HG03457 (cell line): ENCODE results near the gene USP20.
A peak's percentile ranks its signal among the peaks of the same experiment; 100 is the strongest.

ENCODE experiments used
- ATAC-seq: cut with Tn5 transposase; IDR thresholded peaks from one replicate; pipeline ENCODE4 v1.9.1; 2021; ENCODE audit warnings: moderate number of reproducible peaks; ENCODE audit not compliant: unreplicated experiment

Gene USP20

DNA sequence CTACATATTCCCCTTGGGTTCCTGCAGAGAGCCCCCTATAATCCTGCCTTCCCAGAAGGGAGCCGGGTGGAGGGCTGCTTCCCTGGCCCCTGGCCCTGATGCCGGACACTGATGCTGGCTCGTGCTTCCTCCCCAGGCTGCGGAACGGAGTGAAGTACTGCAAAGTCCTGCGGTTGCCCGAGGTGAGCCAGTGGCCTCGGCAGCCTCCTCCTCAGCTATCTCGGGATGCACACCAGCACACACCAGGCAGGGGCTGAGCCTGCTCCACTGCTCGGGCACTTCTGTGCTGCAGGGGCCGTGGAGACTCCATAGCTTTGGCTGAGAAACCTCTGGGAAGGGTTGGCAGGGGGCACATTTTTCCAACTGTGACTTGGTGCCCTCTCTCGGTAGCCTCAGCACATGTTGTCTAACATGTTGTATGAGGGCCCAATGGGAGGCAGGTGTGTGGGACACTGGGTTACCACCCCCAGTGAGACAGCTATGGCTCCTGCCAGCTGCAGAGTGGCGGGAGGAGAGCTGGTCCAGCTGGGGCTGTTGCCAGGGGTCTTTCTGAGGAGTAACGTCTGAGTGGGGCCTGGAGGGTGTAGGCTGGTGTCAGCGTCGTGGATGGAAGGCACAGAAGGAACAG is 38.4 kb downstream of the USP20 start:
- no peak for ATAC-seq

DNA sequence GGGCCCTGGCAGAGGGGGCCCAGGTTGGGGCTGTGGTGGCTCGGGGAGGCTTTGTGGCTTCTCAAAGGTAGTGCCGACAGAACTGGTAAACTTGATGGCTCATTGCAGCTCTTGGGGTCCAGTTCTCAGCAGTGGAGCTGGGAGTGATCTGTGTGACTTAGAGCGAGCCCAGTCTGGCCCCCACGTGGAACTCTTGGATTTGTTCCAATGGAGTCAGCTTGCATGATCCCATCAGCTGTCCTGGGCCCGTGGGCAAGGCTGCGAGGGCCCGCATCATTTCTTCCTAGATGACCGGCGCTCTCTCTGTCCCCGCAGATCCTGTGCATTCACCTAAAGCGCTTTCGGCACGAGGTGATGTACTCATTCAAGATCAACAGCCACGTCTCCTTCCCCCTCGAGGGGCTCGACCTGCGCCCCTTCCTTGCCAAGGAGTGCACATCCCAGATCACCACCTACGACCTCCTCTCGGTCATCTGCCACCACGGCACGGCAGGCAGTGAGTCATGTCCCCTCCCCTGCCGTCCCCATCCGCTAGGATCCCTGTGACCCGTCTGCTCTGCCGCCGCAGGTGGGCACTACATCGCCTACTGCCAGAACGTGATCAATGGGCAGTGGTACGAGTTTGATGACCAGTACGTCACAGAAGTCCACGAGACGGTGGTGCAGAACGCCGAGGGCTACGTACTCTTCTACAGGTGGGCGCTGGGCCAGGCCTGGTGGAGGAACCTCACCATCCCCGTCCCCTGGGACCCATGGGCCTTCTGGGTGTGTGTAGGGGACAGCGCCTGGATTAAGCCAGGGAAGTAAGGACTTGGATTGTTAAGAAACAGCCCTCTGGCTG is 39.2 kb downstream of the USP20 start:
- ATAC-seq, result no peak

DNA sequence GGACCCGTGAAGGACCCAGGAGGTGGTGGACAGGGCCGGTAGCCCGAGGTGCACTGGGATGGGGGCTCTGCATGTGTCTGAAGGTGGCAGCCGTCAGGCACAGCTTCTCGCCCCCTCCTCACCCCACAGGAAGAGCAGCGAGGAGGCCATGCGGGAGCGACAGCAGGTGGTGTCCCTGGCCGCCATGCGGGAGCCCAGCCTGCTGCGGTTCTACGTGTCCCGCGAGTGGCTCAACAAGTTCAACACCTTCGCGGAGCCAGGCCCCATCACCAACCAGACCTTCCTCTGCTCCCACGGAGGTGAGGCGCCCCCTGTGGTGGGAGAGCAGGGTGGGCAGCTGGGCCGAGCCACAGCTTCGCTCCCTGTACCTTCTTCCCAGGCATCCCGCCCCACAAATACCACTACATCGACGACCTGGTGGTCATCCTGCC is 39.9 kb downstream of the USP20 start:
- no peak for ATAC-seq

DNA sequence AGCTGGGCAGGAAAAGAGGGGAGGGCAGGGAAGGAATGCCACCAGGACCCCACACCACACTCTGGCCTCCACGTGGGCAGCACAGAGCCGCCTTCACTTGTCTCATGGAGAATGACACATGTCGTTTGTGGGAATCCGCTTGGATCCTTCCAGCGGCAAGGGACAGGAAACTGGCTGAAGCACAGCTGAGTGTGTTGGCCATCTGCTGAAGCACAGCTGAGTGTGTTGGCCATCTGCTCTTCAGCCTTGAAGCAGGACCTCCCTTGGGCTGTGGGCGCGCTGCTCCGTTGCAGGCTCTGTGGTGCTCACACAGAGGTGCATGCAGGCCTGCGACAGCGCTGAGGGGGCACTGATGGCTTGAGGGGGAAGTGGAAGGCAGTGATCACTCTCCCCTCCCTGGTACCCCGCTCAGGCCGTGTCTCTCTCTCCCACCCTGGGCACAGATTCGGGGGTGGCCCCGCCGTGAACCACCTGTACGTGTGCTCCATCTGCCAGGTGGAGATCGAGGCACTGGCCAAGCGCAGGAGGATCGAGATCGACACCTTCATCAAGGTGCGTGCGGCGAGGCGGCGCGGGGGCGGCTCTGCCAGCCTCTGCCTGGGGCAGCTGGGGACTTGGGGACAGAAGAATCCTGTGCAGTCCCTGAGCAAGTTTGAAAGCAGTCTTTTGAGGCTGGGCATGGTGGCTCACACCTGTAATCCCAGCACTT is 40.6 kb downstream of the USP20 start:
- no peak for ATAC-seq

DNA sequence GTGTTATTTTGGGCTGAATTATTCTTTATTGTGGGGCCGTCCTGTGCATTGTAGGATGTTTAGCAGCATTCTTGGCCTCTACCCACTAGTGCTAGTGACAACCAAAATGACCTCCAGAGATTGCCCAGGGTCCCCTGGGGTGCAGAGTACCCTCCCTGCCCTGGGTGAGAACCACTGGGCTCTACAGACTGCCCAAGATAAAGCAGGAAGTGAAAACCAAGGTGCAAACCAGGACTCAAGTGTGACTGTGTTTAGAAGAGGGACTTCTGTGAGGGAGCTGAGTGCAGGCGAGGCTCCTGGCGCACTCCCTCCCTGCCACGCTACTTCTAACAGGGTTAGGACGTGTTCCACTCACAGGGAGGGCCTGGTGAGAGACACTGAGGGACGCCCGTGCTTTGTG is 41.6 kb downstream of the USP20 start:
- no peak for ATAC-seq

DNA sequence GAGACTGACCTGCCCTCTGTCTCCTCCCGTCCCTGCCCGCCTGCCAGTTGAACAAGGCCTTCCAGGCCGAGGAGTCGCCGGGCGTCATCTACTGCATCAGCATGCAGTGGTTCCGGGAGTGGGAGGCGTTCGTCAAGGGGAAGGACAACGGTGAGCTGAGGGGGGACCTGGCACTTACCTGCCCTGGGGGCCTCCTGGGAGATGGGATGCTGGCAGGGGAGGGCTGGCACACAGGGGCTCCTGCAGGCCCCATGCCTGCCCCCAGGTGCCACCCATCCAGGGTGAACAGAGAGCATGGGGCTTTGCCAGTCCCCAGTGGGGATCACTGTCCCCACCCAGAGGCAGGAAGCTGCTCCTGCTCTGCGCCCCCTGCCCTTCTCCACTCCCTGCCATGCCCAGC is 43.0 kb downstream of the USP20 start:
- no peak for ATAC-seq

DNA sequence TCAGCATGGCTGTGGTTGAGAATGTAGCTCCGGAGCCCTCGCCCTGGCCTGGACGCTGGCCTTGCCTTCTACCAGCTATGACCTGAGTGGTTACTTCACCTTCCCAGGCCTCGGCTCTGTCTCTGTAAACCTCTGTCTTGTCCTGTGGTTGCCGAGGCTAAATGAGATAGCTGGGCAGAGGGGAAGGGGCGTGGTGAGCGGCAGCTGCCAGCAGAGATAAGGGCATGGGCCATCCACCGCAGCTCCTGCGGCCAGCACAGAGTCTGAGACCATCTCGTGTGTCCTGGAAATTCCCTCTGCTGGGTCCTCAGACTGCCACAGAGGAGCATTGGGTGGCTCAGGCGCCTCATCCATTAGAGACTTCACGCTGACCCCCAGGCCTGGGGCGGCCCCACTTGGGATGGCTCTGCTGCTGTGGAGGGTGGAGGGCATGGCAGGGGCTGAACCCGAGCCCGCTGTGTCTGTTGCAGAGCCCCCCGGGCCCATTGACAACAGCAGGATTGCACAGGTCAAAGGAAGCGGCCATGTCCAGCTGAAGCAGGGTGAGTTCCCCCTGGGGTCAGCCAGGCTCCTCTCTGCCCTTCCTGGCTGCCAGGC is 43.9 kb downstream of the USP20 start:
- ATAC-seq, result no peak

DNA sequence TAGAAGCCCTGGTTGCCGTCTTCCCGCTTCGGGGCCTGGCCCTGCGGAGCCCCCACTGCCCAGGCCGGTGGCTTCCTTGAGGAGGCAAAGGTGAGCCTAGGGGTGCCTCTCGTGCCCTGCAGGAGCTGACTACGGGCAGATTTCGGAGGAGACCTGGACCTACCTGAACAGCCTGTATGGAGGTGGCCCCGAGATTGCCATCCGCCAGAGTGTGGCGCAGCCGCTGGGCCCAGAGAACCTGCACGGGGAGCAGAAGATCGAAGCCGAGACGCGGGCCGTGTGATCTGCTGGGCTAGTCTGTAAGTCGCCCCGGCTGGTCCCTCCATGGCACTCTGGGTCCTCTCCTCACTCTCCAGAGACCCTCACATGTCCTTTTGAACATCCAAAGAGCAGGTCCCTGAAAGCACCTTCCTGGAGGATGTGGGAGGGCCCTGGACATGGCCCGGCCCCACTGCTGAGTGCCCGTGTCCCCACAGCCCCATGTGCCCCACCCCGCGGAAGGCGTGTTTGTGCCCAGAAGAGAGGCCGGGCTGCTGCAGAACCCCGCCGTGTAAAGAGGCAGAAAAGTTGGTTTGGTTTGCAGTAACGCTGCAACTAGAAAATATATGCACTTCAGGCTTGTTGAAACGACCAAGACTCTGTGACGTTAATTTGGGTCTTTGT is 44.9 kb downstream of the USP20 start:
- ATAC-seq, result no peak

DNA sequence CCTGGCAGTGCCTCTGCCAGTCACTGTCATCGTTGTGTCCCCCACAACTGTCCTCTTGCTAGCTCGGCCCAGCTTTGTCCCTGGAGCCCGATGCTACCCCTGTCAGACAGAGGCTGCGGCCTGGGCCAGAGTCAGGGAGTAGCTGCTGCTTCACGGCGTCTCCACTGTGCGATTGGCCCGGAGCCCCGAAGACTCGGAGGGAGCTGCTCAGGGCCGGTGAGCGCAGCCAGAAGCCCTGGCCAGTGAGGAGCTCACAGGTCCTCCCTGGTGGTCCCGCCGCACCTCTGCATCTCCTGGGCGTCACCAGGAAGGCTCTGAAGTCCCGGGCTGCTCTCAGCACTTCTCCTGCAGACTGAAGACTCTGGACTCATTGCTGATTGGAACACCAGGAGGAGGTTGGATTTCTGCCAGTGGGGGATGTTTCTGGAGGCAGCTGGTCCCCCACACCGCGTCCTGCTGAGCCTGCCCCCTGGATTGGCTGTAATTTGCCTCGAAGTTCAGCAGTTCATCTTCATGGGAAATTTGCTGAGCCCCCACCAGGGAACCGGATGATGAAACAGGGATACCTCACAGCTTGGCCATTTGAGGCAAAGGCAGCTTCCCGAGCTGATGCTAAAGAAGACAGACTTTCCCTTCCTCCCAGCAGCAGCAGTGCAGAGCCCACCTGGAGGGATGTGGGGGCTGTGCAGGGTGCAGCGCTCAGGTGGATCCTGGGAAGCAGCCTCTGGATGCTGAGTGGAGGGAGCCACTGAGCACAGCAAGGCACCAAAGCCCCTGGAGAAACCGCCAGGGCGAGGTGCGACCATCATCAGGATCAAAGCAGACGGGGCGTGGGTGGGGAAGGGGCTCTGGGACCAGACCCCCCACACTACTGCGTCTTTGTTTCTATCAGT is 45.6 kb downstream of the USP20 start:
- no peak for ATAC-seq

DNA sequence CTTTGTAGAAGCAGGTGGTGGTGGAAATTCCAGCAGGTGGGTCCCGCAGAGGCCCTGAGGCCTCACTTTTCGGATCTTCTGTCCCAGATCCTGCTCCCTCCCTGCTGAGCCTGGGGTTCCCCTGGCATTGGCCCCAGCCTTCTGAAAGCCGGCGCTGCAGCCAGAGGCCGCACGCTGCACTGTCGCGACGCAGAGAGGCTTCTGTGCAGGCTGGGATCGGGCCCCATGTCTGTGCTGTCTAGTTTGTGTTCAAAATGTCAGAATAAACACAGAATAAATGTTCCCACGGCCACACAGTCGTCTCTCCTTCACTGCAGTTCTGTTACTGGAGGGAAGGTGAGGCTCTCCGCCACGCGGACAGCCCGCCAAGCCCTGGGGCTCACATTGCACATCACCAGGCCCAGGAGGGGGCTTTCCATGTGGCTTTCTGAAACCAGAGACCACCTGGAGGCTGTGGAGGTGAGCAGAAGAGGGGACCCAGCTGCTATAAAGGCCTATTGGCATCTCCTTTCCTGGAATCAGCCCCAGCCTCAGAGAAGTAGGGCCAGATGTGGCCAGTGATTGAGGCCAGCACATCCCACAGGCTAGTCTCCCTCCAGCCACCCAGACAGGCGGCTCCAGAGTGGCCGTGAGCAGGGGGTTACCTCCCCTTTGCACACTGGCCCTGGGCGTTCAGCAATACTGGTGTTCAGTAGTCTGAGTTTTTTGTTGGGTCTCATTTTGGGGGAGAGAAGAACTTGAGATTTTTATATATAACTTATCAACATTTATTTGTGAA is 46.5 kb downstream of the USP20 start:
- no peak for ATAC-seq

DNA sequence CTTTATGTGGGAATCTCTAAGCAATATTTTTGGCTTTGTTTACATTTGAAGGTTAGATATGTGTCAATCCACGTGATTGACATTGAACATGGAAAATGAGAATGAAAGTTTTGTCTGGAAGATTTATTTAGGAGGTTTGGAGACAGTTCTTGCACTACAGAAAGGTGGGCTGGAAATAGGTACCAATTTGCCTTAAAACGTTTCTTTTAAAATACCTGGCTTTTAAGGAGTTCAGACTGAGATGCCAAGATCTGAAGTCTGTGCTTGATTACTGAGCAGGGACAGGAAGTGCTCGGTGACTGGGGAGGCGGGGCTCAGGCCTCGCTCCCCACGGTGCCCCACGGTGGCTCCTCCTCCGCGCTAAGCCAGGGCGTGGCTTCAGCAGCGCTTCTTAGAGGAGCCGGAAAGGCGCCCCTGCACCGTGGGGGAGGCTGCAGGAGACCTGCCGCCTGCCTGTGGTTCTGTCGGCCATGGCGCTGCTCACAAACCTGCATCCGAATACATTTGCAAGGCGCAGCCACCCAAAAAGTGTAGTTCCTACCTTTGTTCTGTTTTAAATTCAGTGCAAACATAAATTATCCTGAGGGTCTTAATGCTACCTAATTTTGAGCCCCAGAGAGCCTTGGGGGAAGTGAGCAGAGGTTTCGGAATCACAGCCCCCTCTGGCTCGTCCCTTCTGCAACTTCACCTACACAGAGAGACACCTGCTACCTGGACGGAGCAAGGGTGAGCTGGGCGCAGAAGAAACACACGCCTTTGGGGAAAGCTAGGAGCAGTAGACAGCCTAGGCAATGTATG is 49.2 kb downstream of the USP20 start:
- peak; percentile 26 for ATAC-seq

DNA sequence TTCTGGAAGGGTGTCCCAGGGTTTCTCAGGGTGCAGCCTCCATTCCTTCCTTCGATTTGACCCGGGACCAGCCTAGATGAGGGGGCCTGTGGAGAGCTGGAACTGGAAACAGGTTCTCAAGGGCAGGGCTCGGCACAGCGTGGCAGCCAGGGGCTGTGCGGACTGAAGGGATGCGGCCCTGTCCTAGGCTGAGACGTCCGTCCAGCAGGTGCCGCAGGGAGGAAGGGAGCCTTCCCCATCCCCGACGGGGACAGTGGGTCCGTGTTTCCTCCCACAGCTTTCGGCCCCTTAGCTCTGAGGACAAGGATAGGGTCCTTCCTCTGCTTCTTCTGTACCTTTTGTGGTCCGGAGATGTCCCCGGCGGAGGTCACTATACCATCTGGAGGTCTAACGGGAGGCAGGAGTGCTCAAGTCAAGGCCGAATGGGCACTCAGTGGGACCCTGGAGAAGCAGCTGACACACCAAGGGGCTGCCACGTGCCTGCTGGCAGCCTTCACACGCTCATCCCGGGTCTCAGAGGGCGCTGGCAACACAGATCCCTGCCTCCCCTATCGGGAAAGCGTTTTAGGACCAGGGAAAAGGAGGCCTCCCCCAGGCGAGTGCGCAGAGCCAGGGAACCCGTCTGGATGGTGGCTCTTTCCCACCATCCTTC is 49.9 kb downstream of the USP20 start:
- ATAC-seq, result no peak

DNA sequence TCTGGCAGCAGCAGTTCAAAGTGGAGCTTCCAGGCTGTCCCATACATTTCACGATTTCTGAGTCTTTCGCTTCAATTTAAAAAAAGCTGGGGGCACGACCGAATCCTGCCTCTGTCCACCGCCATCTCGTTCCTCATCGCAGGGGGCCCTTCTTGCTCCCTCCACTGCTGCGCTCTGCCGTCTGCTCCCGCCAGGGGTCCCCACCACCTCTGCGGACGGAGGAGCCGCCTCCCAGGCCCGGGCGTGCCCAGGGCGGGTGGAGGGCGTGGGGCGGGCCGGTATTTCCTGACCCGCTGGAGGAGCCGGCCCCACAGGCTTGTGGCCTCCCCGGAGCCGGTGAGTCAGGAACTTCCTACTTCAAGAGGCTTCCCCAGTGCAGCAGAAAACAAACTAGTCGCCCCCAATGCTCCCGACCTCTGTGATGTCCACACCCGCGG is 50.4 kb downstream of the USP20 start:
- ATAC-seq, result no peak

DNA sequence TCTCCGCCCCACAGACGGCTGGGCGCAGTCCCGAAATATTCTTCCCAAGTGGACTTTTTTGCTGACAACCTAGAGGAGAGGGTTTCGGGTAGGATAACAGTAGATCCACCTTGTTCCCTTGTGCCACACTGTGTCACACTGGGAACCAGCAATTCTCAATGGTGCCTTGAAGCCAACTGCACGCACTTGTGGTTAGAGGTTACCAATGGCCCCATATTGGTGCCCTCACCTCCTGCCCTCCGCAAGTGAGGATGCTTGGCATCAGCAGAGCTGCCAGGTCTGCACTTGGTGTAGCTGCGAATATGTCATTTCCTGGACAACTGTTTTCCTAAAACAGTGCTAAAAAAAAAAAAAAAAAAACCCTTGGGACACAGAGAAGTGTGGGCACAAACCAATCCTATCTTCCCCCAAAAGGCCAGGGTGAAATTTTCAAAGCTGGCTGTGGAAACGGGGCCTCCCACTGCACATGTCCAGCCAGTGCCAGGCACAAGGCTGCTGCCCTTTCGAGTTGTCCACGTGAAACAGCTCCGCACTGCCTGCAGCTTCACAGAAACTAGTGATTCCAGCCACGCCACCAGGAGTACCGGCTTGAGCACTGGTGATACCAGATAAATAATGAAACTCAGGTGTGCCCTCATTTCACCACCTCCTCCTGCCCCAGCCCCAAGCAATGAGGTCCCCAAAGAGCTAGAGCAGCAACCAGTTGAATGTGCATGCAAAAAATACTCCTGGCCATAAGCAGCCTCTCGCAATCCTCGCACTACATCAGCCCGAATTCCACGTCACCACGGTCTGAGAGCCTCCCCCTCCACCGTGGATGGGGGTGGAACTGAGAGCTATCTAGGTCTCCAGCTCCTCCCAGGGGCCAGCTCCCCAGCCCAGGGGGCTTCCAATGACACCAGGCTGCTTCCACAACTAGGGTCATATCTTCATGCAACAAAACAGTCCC is 51.2 kb downstream of the USP20 start:
- ATAC-seq, result no peak

DNA sequence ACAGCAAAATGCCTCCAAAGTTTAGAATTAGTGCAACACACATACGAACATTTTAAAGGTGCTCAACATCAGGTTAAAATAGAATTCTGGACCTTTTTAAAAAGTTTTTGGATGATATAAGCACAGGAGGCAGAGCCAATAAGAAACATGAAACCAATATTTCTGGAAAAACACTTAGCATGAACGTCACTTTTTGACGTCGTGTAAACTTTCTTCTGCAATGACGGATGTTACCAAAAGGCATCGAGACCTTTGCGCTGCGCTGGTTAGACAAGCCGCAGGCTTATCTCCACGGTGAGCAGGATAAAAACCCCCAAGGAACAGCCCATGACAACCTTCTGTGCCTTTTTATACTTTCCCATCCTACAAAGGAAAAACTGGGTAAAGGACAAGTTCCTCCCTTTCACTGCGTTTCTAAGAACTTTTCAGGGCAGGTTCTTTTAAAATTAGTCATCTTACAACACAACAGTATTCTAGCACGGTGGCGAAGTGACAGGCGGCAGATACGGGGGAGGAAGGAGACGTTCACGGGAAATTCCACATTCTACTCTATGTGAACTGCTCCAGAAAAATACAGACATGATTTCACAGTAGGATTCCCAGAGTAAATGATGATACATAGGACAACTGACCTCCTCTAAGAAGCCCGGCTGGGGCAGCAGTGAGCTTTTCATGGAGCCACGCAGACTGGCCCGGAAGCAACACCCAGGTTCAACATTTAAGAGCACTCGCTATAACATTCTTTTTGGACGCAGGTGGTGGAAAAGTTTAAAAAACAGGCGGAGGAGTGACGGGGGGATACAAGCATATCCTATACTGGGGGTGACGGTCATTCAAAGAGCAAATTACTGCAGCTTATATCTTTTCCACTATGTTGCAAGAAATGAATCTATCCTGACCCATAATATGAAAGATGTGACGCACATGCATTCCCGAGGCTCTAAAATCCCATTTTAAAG is 52.4 kb downstream of the USP20 start:
- no peak for ATAC-seq
